ENCODE data around the gene CHFR. TPM values are rescaled to one million over a fixed set of nuclear protein-coding genes. Genes with fewer than 3 reads are reported as not detected.

CHFR gene
- total and polyA plus RNA-seq, 2 donors (not counting 3 experiments of a cell fraction or from before 2014, with no cell fraction given), result 45.4 to 66.5 TPM

GRCh38 chr12:132827763-132828703, 59.4 kb downstream of the CHFR start:
- dilution Hi-C loops (cut with MboI; ENCODE audit: extremely low pct_ligation_motif_present, low sequenced_read_pairs), result no loop called here
- intact Hi-C loops (cut with micrococcal nuclease), result loop anchor here (2.0 kb wide), 1 partner anchor 65 kb away; no protein-coding TSS in a partner anchor
- peaks cover 3 to 20% of the 10 kb centered on the region in 2 experiments for H3K36me3 ChIP-seq (ENCODE audit: control insufficient read depth in 2 of 2, extremely low read depth in 1 of 2, insufficient read depth in 2 of 2, low read length in 2 of 2)
- no peaks in the 10 kb centered on the region for H3K9me1 ChIP-seq (replicated peaks; ENCODE audit: control insufficient read depth, extremely low read depth, insufficient read depth, low read length)
- H3K4me1 ChIP-seq (ENCODE audit: control insufficient read depth, extremely low read depth, insufficient read depth, low read length), result peaks cover 9% of the 10 kb centered on the region
- H4K20me1 ChIP-seq (replicated peaks; ENCODE audit: control insufficient read depth, extremely low read depth, insufficient read depth, low read length), result peaks cover 2% of the 10 kb centered on the region
- H2AFZ ChIP-seq (ENCODE audit: low read depth, low read length), result peak overlapping the region; percentile 36
- peak; percentile 34 for TF ChIP-seq JUN (IDR thresholded peaks at IDR 0.05; ENCODE audit: borderline replicate concordance, insufficient read depth, insufficient read length, low read depth)
- TF ChIP-seq FOS (IDR thresholded peaks at IDR 0.05; ENCODE audit: borderline replicate concordance, insufficient read depth, low read length), result peak; percentile 71
- TF ChIP-seq GATA2 (IDR thresholded peaks at IDR 0.05; ENCODE audit: insufficient read depth, insufficient read length, low read depth, low read length), result no peak
- TF ChIP-seq MYC (IDR thresholded peaks at IDR 0.05; ENCODE audit: low read depth, low read length), result no peak
- no peak for TF ChIP-seq POLR2A (IDR thresholded peaks at IDR 0.05; ENCODE audit: low read depth, low read length)
- ChIA-PET POLR2A (no interaction called here), CTCF (interaction anchor here (1.3 to 1.4 kb wide), 2 partner anchors 10 to 77 kb away, joined by 3 to 6 read pairs; no protein-coding TSS in a partner anchor)
- H3K27me3 ChIP-seq (ENCODE audit: control insufficient read depth in 2 of 2, insufficient read depth in 2 of 2, low read length in 2 of 2), result no peaks in the 10 kb centered on the region
- no peaks in the 10 kb centered on the region for H3K9me3 ChIP-seq (replicated peaks; ENCODE audit: control insufficient read depth, insufficient read depth, low read length)
- peak overlapping the region; percentile 98 for H3K9ac ChIP-seq (replicated peaks; ENCODE audit: extremely low read depth, insufficient read depth, low read length)
- BruUV-seq (replicated peaks), result TSS peak; percentile 63
- H3K4me3 ChIP-seq (replicated peaks in 1 of 3; ENCODE audit: insufficient read depth in 1 of 3, low read depth in 1 of 3, low read length in 3 of 3), result peak overlapping the region; percentile 42 to 100 (median 80)
- peak; percentile 69 for DNase-seq (ENCODE audit: low read depth, low spot score)
- peak overlapping the region; percentile 84 for H3K4me2 ChIP-seq (ENCODE audit: insufficient read depth, low read length)
- FAIRE-seq, result no peak
- H3K79me2 ChIP-seq (ENCODE audit: control insufficient read depth, insufficient read depth, low read length), result peaks cover 50% of the 10 kb centered on the region
- peak overlapping the region; percentile 47 for H3K27ac ChIP-seq (ENCODE audit: insufficient read depth, low read depth, low read length)

DNA sequence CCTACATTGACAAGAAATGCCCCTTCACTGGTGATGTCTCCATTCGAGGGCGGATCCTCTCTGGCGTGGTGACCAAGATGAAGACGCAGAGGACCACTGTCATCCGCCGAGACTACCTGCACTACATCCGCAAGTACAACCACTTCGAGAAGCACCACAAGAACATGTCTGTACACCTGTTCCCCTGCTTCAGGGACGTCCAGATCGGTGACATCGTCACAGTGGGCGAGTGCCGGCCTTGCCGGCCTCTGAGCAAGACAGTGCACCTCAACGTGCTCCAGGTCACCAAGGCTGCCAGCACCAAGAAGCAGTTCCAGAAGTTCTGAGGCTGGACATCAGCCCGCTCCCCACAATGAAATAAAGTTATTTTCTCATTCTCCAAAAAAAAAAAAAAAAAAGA, 61.5 kb downstream of the CHFR start:
- H3K9me1 ChIP-seq (replicated peaks; ENCODE audit: control insufficient read depth, extremely low read depth, insufficient read depth, low read length), result no peaks in the 10 kb centered on the region
- ChIA-PET POLR2A (no interaction called here), CTCF (no interaction called here)
- H3K27ac ChIP-seq (ENCODE audit: insufficient read depth, low read depth, low read length), result no peak overlapping the region
- no peak for FAIRE-seq
- H3K4me3 ChIP-seq (replicated peaks in 1 of 3; ENCODE audit: insufficient read depth in 1 of 3, low read depth in 1 of 3, low read length in 3 of 3), result no peak overlapping the region
- no peak overlapping the region for H3K4me2 ChIP-seq (ENCODE audit: insufficient read depth, low read length)
- no peak for TF ChIP-seq EZH2 (IDR thresholded peaks at IDR 0.05; ENCODE audit: borderline replicate concordance, low read depth, low read length, severe bottlenecking)
- no peak for TF ChIP-seq POLR2A (IDR thresholded peaks at IDR 0.05; ENCODE audit: low read depth, low read length)
- no peak for TF ChIP-seq POLR2AphosphoS5 (IDR thresholded peaks at IDR 0.05; ENCODE audit: insufficient read depth, low read depth, low read length)
- no peak for TF ChIP-seq FOS (IDR thresholded peaks at IDR 0.05; ENCODE audit: borderline replicate concordance, insufficient read depth, low read length)
- no peak for TF ChIP-seq JUN (IDR thresholded peaks at IDR 0.05; ENCODE audit: borderline replicate concordance, insufficient read depth, insufficient read length, low read depth)
- no peak for TF ChIP-seq MYC (IDR thresholded peaks at IDR 0.05; ENCODE audit: low read depth, low read length)
- TF ChIP-seq, protein P1, sequence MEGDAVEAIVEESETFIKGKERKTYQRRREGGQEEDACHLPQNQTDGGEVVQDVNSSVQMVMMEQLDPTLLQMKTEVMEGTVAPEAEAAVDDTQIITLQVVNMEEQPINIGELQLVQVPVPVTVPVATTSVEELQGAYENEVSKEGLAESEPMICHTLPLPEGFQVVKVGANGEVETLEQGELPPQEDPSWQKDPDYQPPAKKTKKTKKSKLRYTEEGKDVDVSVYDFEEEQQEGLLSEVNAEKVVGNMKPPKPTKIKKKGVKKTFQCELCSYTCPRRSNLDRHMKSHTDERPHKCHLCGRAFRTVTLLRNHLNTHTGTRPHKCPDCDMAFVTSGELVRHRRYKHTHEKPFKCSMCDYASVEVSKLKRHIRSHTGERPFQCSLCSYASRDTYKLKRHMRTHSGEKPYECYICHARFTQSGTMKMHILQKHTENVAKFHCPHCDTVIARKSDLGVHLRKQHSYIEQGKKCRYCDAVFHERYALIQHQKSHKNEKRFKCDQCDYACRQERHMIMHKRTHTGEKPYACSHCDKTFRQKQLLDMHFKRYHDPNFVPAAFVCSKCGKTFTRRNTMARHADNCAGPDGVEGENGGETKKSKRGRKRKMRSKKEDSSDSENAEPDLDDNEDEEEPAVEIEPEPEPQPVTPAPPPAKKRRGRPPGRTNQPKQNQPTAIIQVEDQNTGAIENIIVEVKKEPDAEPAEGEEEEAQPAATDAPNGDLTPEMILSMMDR (IDR thresholded peaks at IDR 0.05; ENCODE audit: extremely low read depth in 1 of 2, insufficient read depth in 1 of 2, low read depth in 1 of 2, low read length in 2 of 2), result no peak
- TF ChIP-seq GATA2 (IDR thresholded peaks at IDR 0.05; ENCODE audit: insufficient read depth, insufficient read length, low read depth, low read length), result no peak
- dilution Hi-C loops (cut with MboI; ENCODE audit: extremely low pct_ligation_motif_present, low sequenced_read_pairs) (no loop called here), intact Hi-C loops (cut with micrococcal nuclease) (no loop called here)
- peaks cover 9% of the 10 kb centered on the region for H3K4me1 ChIP-seq (ENCODE audit: control insufficient read depth, extremely low read depth, insufficient read depth, low read length)
- DNase-seq (ENCODE audit: low read depth, low spot score), result no peak
- BruUV-seq (replicated peaks), result no TSS peak
- H3K36me3 ChIP-seq (ENCODE audit: control insufficient read depth in 2 of 2, extremely low read depth in 1 of 2, insufficient read depth in 2 of 2, low read length in 2 of 2), result peaks cover 3 to 24% of the 10 kb centered on the region in 2 experiments
- H3K9ac ChIP-seq (replicated peaks; ENCODE audit: extremely low read depth, insufficient read depth, low read length), result no peak overlapping the region
- H4K20me1 ChIP-seq (replicated peaks; ENCODE audit: control insufficient read depth, extremely low read depth, insufficient read depth, low read length), result peaks cover 2% of the 10 kb centered on the region
- H2AFZ ChIP-seq (ENCODE audit: low read depth, low read length), result no peak overlapping the region
- H3K27me3 ChIP-seq (ENCODE audit: control insufficient read depth in 2 of 2, insufficient read depth in 2 of 2, low read length in 2 of 2), result no peaks in the 10 kb centered on the region
- H3K79me2 ChIP-seq (ENCODE audit: control insufficient read depth, insufficient read depth, low read length), result peaks cover 60% of the 10 kb centered on the region
- no peaks in the 10 kb centered on the region for H3K9me3 ChIP-seq (replicated peaks; ENCODE audit: control insufficient read depth, insufficient read depth, low read length)
